Hepatocyte (in vitro differentiated cells): ENCODE results near the gene MTFR1L. TPM values are rescaled to one million over a fixed set of nuclear protein-coding genes. Genes with fewer than 3 reads are reported as not detected.

Experiments used
- DNase-seq: peaks from one replicate; pipeline ENCODE4 v3.0.0-alpha.2; 2016; ENCODE audit warnings: low spot score
- H2AFZ ChIP-seq: fragments of 200-600 bp; sonication (generic); 2 replicates; pipeline ENCODE4 v1.6.0; 2016; ENCODE audit warnings: antibody characterized with exemption, mild to moderate bottlenecking
- H3K27ac ChIP-seq: fragments of 200-600 bp; sonication (generic); 2 replicates; pipeline ENCODE4 v1.5.1; 2016; ENCODE audit warnings: mild to moderate bottlenecking
- H3K27me3 ChIP-seq: fragments of 200-600 bp; sonication (generic); 2 replicates; pipeline ENCODE4 v1.6.1; 2016
- H3K36me3 ChIP-seq: fragments of 200-600 bp; sonication (generic); replicated peaks from 2 replicates; pipeline ENCODE4 v1.5.1; 2016; ENCODE audit warnings: low read depth; ENCODE audit not compliant: insufficient read depth
- H3K4me1 ChIP-seq: fragments of 200-600 bp; sonication (generic); 2 replicates; pipeline ENCODE4 v1.5.1; 2016; ENCODE audit warnings: mild to moderate bottlenecking, moderate library complexity; ENCODE audit not compliant: insufficient read depth
- H3K4me2 ChIP-seq: fragments of 200-600 bp; sonication (generic); 2 replicates; pipeline ENCODE4 v1.6.0; 2016
- H3K4me3 ChIP-seq: fragments of 200-600 bp; sonication (generic); 2 replicates; pipeline ENCODE4 v1.5.1; 2016; ENCODE audit warnings: mild to moderate bottlenecking
- H3K79me2 ChIP-seq: fragments of 200-600 bp; sonication (generic); 2 replicates; pipeline ENCODE4 v1.6.0; 2017; ENCODE audit warnings: mild to moderate bottlenecking
- H3K9me2 ChIP-seq: fragments of 200-600 bp; sonication (generic); replicated peaks from 2 replicates; pipeline ENCODE4 v1.6.0; 2017; ENCODE audit warnings: mild to moderate bottlenecking; ENCODE audit not compliant: insufficient read depth
- H3K9me3 ChIP-seq: fragments of 200-600 bp; sonication (generic); 2 replicates; pipeline ENCODE4 v1.5.1; 2016; ENCODE audit warnings: low read depth, mild to moderate bottlenecking
- H4K20me1 ChIP-seq: fragments of 200-600 bp; sonication (generic); 2 replicates; pipeline ENCODE4 v1.6.0; 2016; ENCODE audit warnings: mild to moderate bottlenecking; ENCODE audit not compliant: insufficient read depth, poor library complexity, severe bottlenecking
- CTCF ChIP-seq: fragments of 200-600 bp; sonication (generic); IDR thresholded peaks from 2 replicates; pipeline ENCODE4 v1.5.1; 2016; ENCODE audit warnings: antibody characterized with exemption, mild to moderate bottlenecking; ENCODE audit not compliant: poor library complexity
- EZH2 ChIP-seq: fragments of 200-600 bp; sonication (generic); IDR thresholded peaks from 2 replicates; pipeline ENCODE4 v1.6.1; 2016; ENCODE audit warnings: antibody characterized with exemption, mild to moderate bottlenecking, borderline replicate concordance
- EZH2phosphoT487 ChIP-seq: fragments of 200-600 bp; sonication (generic); IDR thresholded peaks from one replicate; pipeline ENCODE4 v1.6.1; 2018; ENCODE audit warnings: antibody characterized with exemption, mild to moderate bottlenecking, low read depth, moderate library complexity; ENCODE audit not compliant: unreplicated experiment, severe bottlenecking
- WGBS: methylation state at CpG from one replicate; pipeline ENCODE4 v1.1.6; 2016; ENCODE audit warnings: low lambda C conversion rate; ENCODE audit errors: missing lambda C conversion rate; 5-methylcytosine and 5-hydroxymethylcytosine counted together
- polyA plus RNA-seq: library from polyadenylated mRNA; unstranded; fragments of >200 nt; fragmentation: Nextera tagmentation; extraction: Ambion mirVana; gene quantifications from 2 replicates; pipeline ENCODE4 v1.2.1, GENCODE V29; 2016
- total RNA-seq: library from RNA; depleted of rRNA; stranded (reverse); fragments of >200 nt; gene quantifications from 2 replicates; pipeline ENCODE4 v1.2.3, GENCODE V29; 2014

The MTFR1L gene
- total and polyA plus RNA-seq, 2 experiments from 2014 or later = 62.6 to 103 TPM

GRCh38 chr1:25779894-25780293 is 39.9 kb upstream of the MTFR1L start:
- H3K36me3 ChIP-seq = no peaks in the 10 kb centered on the region
- H3K79me2 ChIP-seq = no peaks in the 10 kb centered on the region
- no peaks in the 10 kb centered on the region for H3K9me3 ChIP-seq
- H3K4me1 ChIP-seq = peaks cover 34% of the 10 kb centered on the region
- 82% methylated on average over 4 of the region's 4 CpGs for WGBS
- H3K4me3 ChIP-seq = no peak overlapping the region
- TF ChIP-seq EZH2phosphoT487 (no peak), CTCF (no peak), EZH2 (no peak)
- H3K4me2 ChIP-seq = peak overlapping the region; percentile 18
- no peaks in the 10 kb centered on the region for H3K27me3 ChIP-seq
- no peaks in the 10 kb centered on the region for H3K9me2 ChIP-seq
- no peaks in the 10 kb centered on the region for H4K20me1 ChIP-seq
- H3K27ac ChIP-seq = peak overlapping the region; percentile 68
- DNase-seq = no peak
- no peak overlapping the region for H2AFZ ChIP-seq

GRCh38 chr1:25780318-25781129 is 39.2 kb upstream of the MTFR1L start:
- Histone ChIP-seq H3K27me3 (no peaks in the 10 kb centered on the region), H3K9me2 (no peaks in the 10 kb centered on the region), H3K79me2 (no peaks in the 10 kb centered on the region), H2AFZ (no peak overlapping the region), H3K9me3 (no peaks in the 10 kb centered on the region), H3K4me2 (peak overlapping the region; percentile 18), H4K20me1 (no peaks in the 10 kb centered on the region), H3K4me3 (no peak overlapping the region), H3K4me1 (peaks cover 34% of the 10 kb centered on the region), H3K36me3 (no peaks in the 10 kb centered on the region), H3K27ac (peak overlapping the region; percentile 68)
- TF ChIP-seq EZH2 = no peak
- TF ChIP-seq CTCF = no peak
- TF ChIP-seq EZH2phosphoT487 = no peak
- WGBS = 68% methylated on average over 14 of the region's 14 CpGs
- DNase-seq = peak; percentile 60

GRCh38 chr1:25781130-25781433 is 38.7 kb upstream of the MTFR1L start:
- Histone ChIP-seq H3K36me3 (no peaks in the 10 kb centered on the region), H3K9me2 (no peaks in the 10 kb centered on the region), H3K4me3 (no peak overlapping the region), H4K20me1 (no peaks in the 10 kb centered on the region), H3K27ac (peak overlapping the region; percentile 53), H3K27me3 (no peaks in the 10 kb centered on the region), H2AFZ (no peak overlapping the region), H3K4me1 (peaks cover 36% of the 10 kb centered on the region), H3K9me3 (no peaks in the 10 kb centered on the region), H3K79me2 (no peaks in the 10 kb centered on the region), H3K4me2 (no peak overlapping the region)
- 91% methylated on average over 3 of the region's 3 CpGs for WGBS
- TF ChIP-seq EZH2phosphoT487 (no peak), CTCF (no peak), EZH2 (no peak)
- DNase-seq = no peak
